ENCODE measurements around the gene BCKDK.
"Not testable (repeated sequence)": the region's sequence is repeated elsewhere in the genome, so short reads cannot be mapped to it uniquely, and the experiment has no call there.

The BCKDK gene

GRCh38 chr16:31129568-31130335 is 21.6 kb downstream of the BCKDK start:
- DNase-seq: peak; percentile 62

- DNase-seq: peak; percentile 41
These were observed 22.2 kb downstream of the BCKDK start for GRCh38 chr16:31130336-31130891.

GRCh38 chr16:31130899-31131298 is 22.7 kb downstream of the BCKDK start:
- no peak for DNase-seq

- DNase-seq: no peak
These were observed 23.2 kb downstream of the BCKDK start for GRCh38 chr16:31131416-31131815.

GRCh38 chr16:31131841-31132271 is 23.7 kb downstream of the BCKDK start:
- DNase-seq: no peak

GRCh38 chr16:31132303-31132979 is 24.3 kb downstream of the BCKDK start:
- DNase-seq: no peak

- DNase-seq: no peak
These were observed 24.9 kb downstream of the BCKDK start for GRCh38 chr16:31133046-31133501.

GRCh38 chr16:31134091-31134571 is 25.9 kb downstream of the BCKDK start:
- DNase-seq: peak; percentile 92

GRCh38 chr16:31134625-31135534 is 26.7 kb downstream of the BCKDK start:
- peak; percentile 68 for DNase-seq

- DNase-seq: no peak
These were observed 27.5 kb downstream of the BCKDK start, which contains the start of gene PRSS8 for GRCh38 chr16:31135535-31136286. Gene PRSS8, minus strand, starts transcription at chr16:31135727. Its CDS starts 229 bp downstream, at chr16:31135498.

- DNase-seq: no peak
These were observed 28.1 kb downstream of the BCKDK start for GRCh38 chr16:31136287-31136662.

- not testable (repeated sequence) for DNase-seq
These were observed 28.8 kb downstream of the BCKDK start for GRCh38 chr16:31136822-31137499.

- DNase-seq: no peak
These were observed 30.7 kb downstream of the BCKDK start for GRCh38 chr16:31138621-31139578.

GRCh38 chr16:31141071-31141469 is 32.9 kb downstream of the BCKDK start:
- DNase-seq: not testable (repeated sequence)

GRCh38 chr16:31141489-31142108 is 33.4 kb downstream of the BCKDK start:
- DNase-seq: no peak

- DNase-seq: peak; percentile 97
These were observed 34.2 kb downstream of the BCKDK start for GRCh38 chr16:31142109-31143010.

GRCh38 chr16:31143011-31143693 is 35.0 kb downstream of the BCKDK start:
- no peak for DNase-seq

- no peak for DNase-seq
These were observed 35.5 kb downstream of the BCKDK start for GRCh38 chr16:31143694-31144148.
